HL-60 (cell line): Measurements from ENCODE around the gene RGCC.

ENCODE experiments used
- DNase-seq, 2 experiments: peaks; one replicate each; pipeline ENCODE4 v3.0.0-alpha.2; 2010 to 2020; ENCODE audit warnings: low read depth in 1 of 2, low spot score in 1 of 2
- H3K27ac ChIP-seq: fragments of 250-450 bp; sonication (Bioruptor Pico); replicated peaks from 2 replicates; pipeline ENCODE4 v1.5.1; 2020; ENCODE audit warnings: mild to moderate bottlenecking, moderate library complexity
- H3K27me3 ChIP-seq: fragments of 250-450 bp; sonication (Bioruptor Pico); 2 replicates; pipeline ENCODE4 v1.5.1; 2021; ENCODE audit warnings: mild to moderate bottlenecking, moderate library complexity; ENCODE audit not compliant: insufficient read depth, poor library complexity, severe bottlenecking
- H3K4me3 ChIP-seq: replicated peaks from 2 replicates; pipeline ENCODE4 v1.5.1; 2011; ENCODE audit warnings: mild to moderate bottlenecking, control low read depth, low read length; ENCODE audit not compliant: insufficient read depth
- GABPA ChIP-seq: IDR thresholded peaks from 2 replicates; pipeline ENCODE4 v1.6.1; 2012; ENCODE audit warnings: low read depth
- POLR2AphosphoS5 ChIP-seq: IDR thresholded peaks from 2 replicates; pipeline ENCODE4 v1.6.1; 2012; ENCODE audit warnings: low read depth
- REST ChIP-seq: IDR thresholded peaks from 2 replicates; pipeline ENCODE4 v1.6.1; 2012; ENCODE audit warnings: low read depth; ENCODE audit not compliant: insufficient replicate concordance
- SPI1 ChIP-seq: IDR thresholded peaks from 2 replicates; pipeline ENCODE4 v1.6.1; 2012; ENCODE audit warnings: low read depth, mild to moderate bottlenecking, borderline replicate concordance
- TF ChIP-seq, protein P1 (sequence below): IDR thresholded peaks from one replicate; pipeline ENCODE4 v1.5.1; 2011; ENCODE audit warnings: low read length, control low read depth, inconsistent platforms; ENCODE audit not compliant: insufficient read depth

RGCC gene

DNA sequence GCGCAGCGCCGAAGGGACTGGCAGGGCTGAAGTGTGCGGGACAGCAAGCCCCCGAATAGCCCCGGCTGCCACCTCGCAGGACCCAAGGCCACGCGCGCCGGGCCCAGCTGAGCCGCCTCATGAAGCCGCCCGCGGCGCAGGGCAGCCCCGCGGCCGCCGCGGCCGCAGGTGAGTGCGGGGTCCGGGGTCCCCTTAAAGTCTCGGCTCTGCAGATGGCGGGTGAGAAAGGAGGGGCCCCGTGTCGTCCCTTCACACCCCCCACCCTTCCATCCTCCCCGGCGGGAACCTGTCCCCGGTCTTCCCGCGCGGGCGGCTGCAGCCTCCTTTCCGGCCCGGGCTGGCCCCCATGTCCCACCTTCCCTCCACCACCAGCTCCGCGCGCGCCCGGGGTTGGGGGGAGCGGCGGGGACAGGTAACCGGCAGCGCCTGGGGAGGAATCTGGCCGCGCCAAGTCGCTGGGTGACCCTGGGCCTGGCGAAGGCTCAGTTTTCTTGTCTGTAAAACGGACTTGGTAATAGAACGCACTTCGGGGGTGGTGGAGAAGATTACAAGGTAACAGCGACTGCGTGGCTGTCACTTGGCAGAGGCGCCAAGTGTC is 338 bp downstream of the RGCC start:
- H3K27ac ChIP-seq: peak overlapping the region; percentile 80
- DNase-seq: no peak
- no peak for TF ChIP-seq SPI1
- TF ChIP-seq POLR2AphosphoS5: no peak; the same call in 1 of the 2 replicates
- TF ChIP-seq REST: no peak
- TF ChIP-seq, protein P1, sequence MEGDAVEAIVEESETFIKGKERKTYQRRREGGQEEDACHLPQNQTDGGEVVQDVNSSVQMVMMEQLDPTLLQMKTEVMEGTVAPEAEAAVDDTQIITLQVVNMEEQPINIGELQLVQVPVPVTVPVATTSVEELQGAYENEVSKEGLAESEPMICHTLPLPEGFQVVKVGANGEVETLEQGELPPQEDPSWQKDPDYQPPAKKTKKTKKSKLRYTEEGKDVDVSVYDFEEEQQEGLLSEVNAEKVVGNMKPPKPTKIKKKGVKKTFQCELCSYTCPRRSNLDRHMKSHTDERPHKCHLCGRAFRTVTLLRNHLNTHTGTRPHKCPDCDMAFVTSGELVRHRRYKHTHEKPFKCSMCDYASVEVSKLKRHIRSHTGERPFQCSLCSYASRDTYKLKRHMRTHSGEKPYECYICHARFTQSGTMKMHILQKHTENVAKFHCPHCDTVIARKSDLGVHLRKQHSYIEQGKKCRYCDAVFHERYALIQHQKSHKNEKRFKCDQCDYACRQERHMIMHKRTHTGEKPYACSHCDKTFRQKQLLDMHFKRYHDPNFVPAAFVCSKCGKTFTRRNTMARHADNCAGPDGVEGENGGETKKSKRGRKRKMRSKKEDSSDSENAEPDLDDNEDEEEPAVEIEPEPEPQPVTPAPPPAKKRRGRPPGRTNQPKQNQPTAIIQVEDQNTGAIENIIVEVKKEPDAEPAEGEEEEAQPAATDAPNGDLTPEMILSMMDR: no peak
- no peak for TF ChIP-seq GABPA
- peaks cover 5% of the 10 kb centered on the region for H3K27me3 ChIP-seq
- peak overlapping the region; percentile 75 for H3K4me3 ChIP-seq

DNA sequence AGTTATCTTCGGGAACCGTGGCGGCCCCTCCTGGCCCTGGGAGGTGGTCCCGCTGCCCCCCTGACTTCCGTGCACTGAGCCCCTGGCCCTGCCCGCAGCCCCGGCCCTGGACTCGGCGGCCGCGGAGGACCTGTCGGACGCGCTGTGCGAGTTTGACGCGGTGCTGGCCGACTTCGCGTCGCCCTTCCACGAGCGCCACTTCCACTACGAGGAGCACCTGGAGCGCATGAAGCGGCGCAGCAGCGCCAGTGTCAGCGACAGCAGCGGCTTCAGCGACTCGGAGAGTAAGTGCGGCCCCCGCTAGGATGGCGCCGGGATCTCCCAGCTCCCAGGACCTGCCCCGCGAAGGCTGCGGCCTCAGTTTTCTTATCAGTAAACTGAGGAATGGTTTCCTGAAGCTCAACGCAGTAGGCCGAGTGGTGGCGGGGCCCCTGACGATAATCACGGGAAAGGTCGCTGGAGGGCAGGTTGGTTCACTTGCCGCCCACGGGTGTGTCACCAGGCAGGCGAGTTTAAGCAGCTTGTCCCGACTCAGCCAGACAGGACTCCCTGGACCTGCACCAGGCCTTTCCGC is 924 bp downstream of the RGCC start:
- no peak for DNase-seq
- Histone ChIP-seq H3K4me3 (peak overlapping the region; percentile 75), H3K27ac (peak overlapping the region; percentile 80), H3K27me3 (peaks cover 5% of the 10 kb centered on the region)
- TF ChIP-seq REST: no peak
- no peak for TF ChIP-seq SPI1
- TF ChIP-seq, protein P1: no peak
- no peak; the same call in 1 of the 2 replicates for TF ChIP-seq POLR2AphosphoS5
- no peak for TF ChIP-seq GABPA

GRCh38 chr13:41458761-41459431 is 1.5 kb downstream of the RGCC start:
- peaks cover 5% of the 10 kb centered on the region for H3K27me3 ChIP-seq
- DNase-seq: peak; percentile 80 to 93
- no peak for TF ChIP-seq SPI1
- TF ChIP-seq GABPA: peak; percentile 34; the same call in 1 of the 2 replicates
- TF ChIP-seq POLR2AphosphoS5: peak; percentile 80
- TF ChIP-seq, protein P1: peak; percentile 96
- peak; percentile 49 for TF ChIP-seq REST
- H3K4me3 ChIP-seq: peak overlapping the region; percentile 75
- peak overlapping the region; percentile 80 for H3K27ac ChIP-seq
